Measurements from ENCODE around the gene SCGB1D2. TPM values are rescaled to one million over a fixed set of nuclear protein-coding genes. Genes with fewer than 3 reads are reported as not detected.
A peak's percentile ranks its signal among the peaks of the same experiment; 100 is the strongest.
"Not testable (repeated sequence)": the region's sequence is repeated elsewhere in the genome, so short reads cannot be mapped to it uniquely, and the experiment has no call there.

SCGB1D2 gene
- total RNA-seq: not detected

DNA sequence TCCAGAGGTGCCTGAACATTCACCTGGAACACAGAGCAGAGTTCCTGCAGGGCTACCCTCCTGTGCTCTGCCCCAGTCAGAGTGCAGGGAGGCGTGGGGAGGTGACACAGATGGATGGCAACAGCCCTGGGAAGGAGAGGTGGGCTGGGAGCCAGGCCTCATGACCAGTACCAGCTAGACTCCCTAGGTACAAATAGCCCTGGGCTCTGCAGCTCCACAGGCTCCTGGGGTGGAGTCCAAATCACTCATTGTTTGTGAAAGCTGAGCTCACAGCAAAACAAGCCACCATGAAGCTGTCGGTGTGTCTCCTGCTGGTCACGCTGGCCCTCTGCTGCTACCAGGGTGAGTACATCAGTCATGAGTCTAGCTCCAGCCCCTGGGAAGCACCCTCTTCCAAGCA is at the start of gene SCGB1D2:
Gene SCGB1D2, plus strand, starts transcription at position 219 of the 400 bp plus-strand sequence. Its CDS starts 69 bp downstream, at position 288.
- no peaks in the 10 kb centered on the region for H3K36me3 Mint-ChIP-seq (ENCODE audit: insufficient read depth in 2 of 2)
- H3K27me3 Mint-ChIP-seq (ENCODE audit: low read depth): peaks cover 47% of the 10 kb centered on the region
- H3K9me3 Mint-ChIP-seq: no peaks in the 10 kb centered on the region

DNA sequence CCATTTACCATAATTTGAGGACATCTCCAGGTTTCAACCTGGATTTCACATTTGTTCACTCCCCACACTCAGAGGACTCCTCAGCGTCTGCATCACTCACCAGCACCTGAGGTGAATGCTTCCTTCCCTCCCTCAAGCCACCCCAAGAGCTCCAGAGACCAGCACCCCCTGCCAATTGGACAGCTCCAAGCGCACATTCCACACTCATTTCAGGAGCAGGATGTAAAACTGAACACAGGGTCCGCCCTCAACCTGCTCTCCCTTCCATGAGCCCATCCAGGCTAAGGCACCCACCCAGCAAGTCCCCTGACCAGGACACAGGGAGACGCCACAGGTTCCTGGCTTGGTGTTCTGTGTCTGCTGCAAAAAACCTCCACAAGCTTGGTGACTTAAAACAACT is 48.1 kb upstream of the SCGB1D2 start:
- peaks cover 49% of the 10 kb centered on the region for H3K27me3 Mint-ChIP-seq (ENCODE audit: low read depth)
- ATAC-seq (replicated peaks in 1 of 2) (no peak), DNase-seq (no peak)
- H3K9me3 Mint-ChIP-seq: no peaks in the 10 kb centered on the region
- no peaks in the 10 kb centered on the region for H3K36me3 Mint-ChIP-seq (ENCODE audit: insufficient read depth in 2 of 2)
- no peak overlapping the region for H3K4me3 Mint-ChIP-seq
- no peaks in the 10 kb centered on the region for H3K4me1 Mint-ChIP-seq (ENCODE audit: low read depth)
- no peak overlapping the region for H3K27ac Mint-ChIP-seq

More for the DNA sequence above, at the start of gene SCGB1D2:
- ATAC-seq (replicated peaks in 1 of 2) (no peak), DNase-seq (no peak)
- Mint-ChIP-seq H3K4me3 (no peak within 1 kb of the TSS), H3K27ac (no peak within 1 kb of the TSS), H3K4me1 (ENCODE audit: low read depth) (no peaks in the 10 kb centered on the region)

DNA sequence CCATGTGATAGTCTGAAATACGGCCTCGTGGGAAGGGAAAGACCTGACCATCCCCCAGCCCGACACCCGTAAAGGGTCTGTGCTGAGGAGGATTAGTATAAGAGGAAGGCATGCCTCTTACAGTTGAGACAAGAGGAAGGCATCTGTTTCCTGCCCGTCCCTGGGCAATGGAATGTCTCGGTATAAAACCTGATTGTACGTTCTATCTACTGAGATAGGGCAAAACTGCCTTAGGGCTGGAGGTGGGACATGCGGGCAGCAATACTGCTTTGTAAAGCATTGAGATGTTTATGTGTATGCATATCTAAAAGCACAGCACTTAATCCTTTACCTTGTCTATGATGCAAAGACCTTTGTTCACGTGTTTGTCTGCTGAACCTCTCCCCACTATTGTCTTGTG is 47.0 kb upstream of the SCGB1D2 start:
- not testable (repeated sequence) for H3K27ac Mint-ChIP-seq

DNA sequence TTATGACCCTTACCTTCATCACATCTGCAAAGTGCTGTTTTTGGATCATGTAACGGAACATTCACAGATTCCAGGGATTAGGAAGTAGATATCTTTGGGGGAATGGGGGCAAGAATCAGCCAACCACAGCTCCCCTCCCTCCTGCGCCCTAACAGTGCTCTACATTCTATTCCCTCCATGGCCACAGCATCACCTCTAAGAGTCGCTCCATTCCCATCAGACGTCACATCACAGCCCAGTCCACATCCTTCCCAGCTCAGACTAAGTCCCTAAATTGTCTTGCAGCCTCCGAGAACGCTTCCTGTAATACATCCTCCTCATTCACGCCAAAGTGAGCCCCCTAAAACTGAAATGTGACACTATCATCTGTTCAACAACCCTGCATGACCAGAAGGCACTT is 46.1 kb upstream of the SCGB1D2 start:
- ATAC-seq (replicated peaks in 1 of 2) (no peak), DNase-seq (no peak)
- Mint-ChIP-seq H3K4me1 (ENCODE audit: low read depth) (no peaks in the 10 kb centered on the region), H3K4me3 (no peak overlapping the region), H3K27ac (no peak overlapping the region), H3K27me3 (ENCODE audit: low read depth) (peaks cover 39% of the 10 kb centered on the region), H3K9me3 (no peaks in the 10 kb centered on the region), H3K36me3 (ENCODE audit: insufficient read depth in 2 of 2) (no peaks in the 10 kb centered on the region)

More for the DNA sequence above, 47.0 kb upstream of the SCGB1D2 start:
- not testable (repeated sequence) for ATAC-seq (replicated peaks in 1 of 2); H3K36me3 Mint-ChIP-seq (ENCODE audit: insufficient read depth in 2 of 2); H3K4me1 Mint-ChIP-seq (ENCODE audit: low read depth); DNase-seq; H3K4me3 Mint-ChIP-seq; H3K9me3 Mint-ChIP-seq
- peaks cover 44% of the 10 kb centered on the region for H3K27me3 Mint-ChIP-seq (ENCODE audit: low read depth)

GRCh38 chr11:62197400-62197799 is 44.6 kb upstream of the SCGB1D2 start:
- not testable (repeated sequence) for H3K36me3 Mint-ChIP-seq (ENCODE audit: insufficient read depth in 2 of 2); ATAC-seq (replicated peaks in 1 of 2); H3K27ac Mint-ChIP-seq; H3K9me3 Mint-ChIP-seq; H3K4me3 Mint-ChIP-seq; DNase-seq; H3K4me1 Mint-ChIP-seq (ENCODE audit: low read depth)
- H3K27me3 Mint-ChIP-seq (ENCODE audit: low read depth): peaks cover 45% of the 10 kb centered on the region

DNA sequence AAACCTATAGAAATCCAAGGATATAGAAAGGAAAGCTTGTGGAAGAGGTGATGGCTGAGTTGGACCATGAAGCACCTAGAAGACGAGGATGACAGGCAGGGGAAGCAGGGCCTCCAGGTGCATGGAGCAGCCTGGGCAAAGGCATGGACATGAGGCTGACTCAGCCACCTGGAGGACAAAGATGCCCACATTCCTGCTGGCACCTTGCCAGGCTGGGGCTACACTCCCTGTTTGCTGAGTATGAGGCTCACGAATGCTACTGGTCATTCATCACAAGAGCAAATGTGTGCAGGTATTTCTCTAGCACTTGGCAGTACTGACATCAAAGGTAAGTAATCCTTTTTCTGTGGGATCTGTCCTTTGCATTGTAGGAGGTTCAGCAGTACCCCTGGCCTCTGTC is 40.7 kb upstream of the SCGB1D2 start:
- DNase-seq (no peak), ATAC-seq (replicated peaks in 1 of 2) (no peak)
- H3K27me3 Mint-ChIP-seq (ENCODE audit: low read depth): peaks cover 15% of the 10 kb centered on the region
- no peaks in the 10 kb centered on the region for H3K9me3 Mint-ChIP-seq
- no peak overlapping the region for H3K27ac Mint-ChIP-seq
- no peaks in the 10 kb centered on the region for H3K36me3 Mint-ChIP-seq (ENCODE audit: insufficient read depth in 2 of 2)
- H3K4me3 Mint-ChIP-seq: no peak overlapping the region
- H3K4me1 Mint-ChIP-seq (ENCODE audit: low read depth): no peaks in the 10 kb centered on the region

GRCh38 chr11:62202910-62203309 is 39.1 kb upstream of the SCGB1D2 start:
- Mint-ChIP-seq H3K36me3 (ENCODE audit: insufficient read depth in 2 of 2) (no peaks in the 10 kb centered on the region), H3K4me3 (no peak overlapping the region), H3K9me3 (no peaks in the 10 kb centered on the region), H3K27me3 (ENCODE audit: low read depth) (peaks cover 17% of the 10 kb centered on the region), H3K27ac (no peak overlapping the region), H3K4me1 (ENCODE audit: low read depth) (no peaks in the 10 kb centered on the region)
- no peak for ATAC-seq (replicated peaks in 1 of 2)
- no peak for DNase-seq

DNA sequence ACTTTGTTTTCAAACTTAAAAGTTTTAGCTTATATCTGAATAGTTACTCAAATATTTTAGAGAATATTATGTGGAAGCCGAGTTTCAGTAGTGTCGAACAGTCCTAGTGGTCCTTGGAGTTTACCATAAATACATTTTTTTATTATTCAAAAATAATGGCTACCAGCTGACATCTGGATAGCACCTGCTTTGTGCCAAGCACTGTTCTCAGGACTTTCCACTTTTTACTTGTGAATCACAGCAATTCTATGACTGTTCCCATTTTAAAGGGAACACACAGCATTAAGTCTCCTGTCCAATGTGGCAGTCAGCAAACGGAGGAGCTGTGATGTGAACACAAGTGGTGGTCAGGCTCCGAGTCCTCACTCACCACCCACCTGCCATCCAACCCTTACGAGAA is 37.6 kb upstream of the SCGB1D2 start:
- DNase-seq (no peak), ATAC-seq (replicated peaks in 1 of 2) (no peak)
- Mint-ChIP-seq H3K27ac (no peak overlapping the region), H3K4me1 (ENCODE audit: low read depth) (no peaks in the 10 kb centered on the region), H3K9me3 (no peaks in the 10 kb centered on the region), H3K4me3 (no peak overlapping the region), H3K36me3 (ENCODE audit: insufficient read depth in 2 of 2) (no peaks in the 10 kb centered on the region), H3K27me3 (ENCODE audit: low read depth) (peaks cover 21% of the 10 kb centered on the region)

- Mint-ChIP-seq H3K4me3 (no peak overlapping the region), H3K4me1 (ENCODE audit: low read depth) (no peaks in the 10 kb centered on the region), H3K36me3 (ENCODE audit: insufficient read depth in 2 of 2) (no peaks in the 10 kb centered on the region), H3K9me3 (no peaks in the 10 kb centered on the region), H3K27me3 (ENCODE audit: low read depth) (peaks cover 23% of the 10 kb centered on the region), H3K27ac (no peak overlapping the region)
- no peak for ATAC-seq (replicated peaks in 1 of 2)
- no peak for DNase-seq
Measured at GRCh38 chr11:62205441-62205840, 36.6 kb upstream of the SCGB1D2 start.

- not testable (repeated sequence) for H3K4me3 Mint-ChIP-seq; H3K27ac Mint-ChIP-seq; ATAC-seq (replicated peaks in 1 of 2); H3K9me3 Mint-ChIP-seq; H3K4me1 Mint-ChIP-seq (ENCODE audit: low read depth); DNase-seq; H3K36me3 Mint-ChIP-seq (ENCODE audit: insufficient read depth in 2 of 2)
- H3K27me3 Mint-ChIP-seq (ENCODE audit: low read depth): peaks cover 18% of the 10 kb centered on the region
Measured at GRCh38 chr11:62206276-62207066, 35.6 kb upstream of the SCGB1D2 start.

- H3K9me3 Mint-ChIP-seq: no peaks in the 10 kb centered on the region
- no peaks in the 10 kb centered on the region for H3K36me3 Mint-ChIP-seq (ENCODE audit: insufficient read depth in 2 of 2)
- DNase-seq (no peak), ATAC-seq (replicated peaks in 1 of 2) (no peak)
- H3K27me3 Mint-ChIP-seq (ENCODE audit: low read depth): peaks cover 11% of the 10 kb centered on the region
- no peak overlapping the region for H3K4me3 Mint-ChIP-seq
- no peaks in the 10 kb centered on the region for H3K4me1 Mint-ChIP-seq (ENCODE audit: low read depth)
- no peak overlapping the region for H3K27ac Mint-ChIP-seq
Measured at GRCh38 chr11:62208785-62209144, 33.3 kb upstream of the SCGB1D2 start.

GRCh38 chr11:62217191-62217748 is 24.8 kb upstream of the SCGB1D2 start:
- H3K4me3 Mint-ChIP-seq: no peak overlapping the region
- DNase-seq (peak in 1 of 2 donors; percentile 5), ATAC-seq (replicated peaks in 1 of 2) (no peak)
- no peaks in the 10 kb centered on the region for H3K27me3 Mint-ChIP-seq (ENCODE audit: low read depth)
- peaks cover 3 to 4% of the 10 kb centered on the region in 2 donors for H3K36me3 Mint-ChIP-seq (ENCODE audit: insufficient read depth in 2 of 2)
- no peaks in the 10 kb centered on the region for H3K4me1 Mint-ChIP-seq (ENCODE audit: low read depth)
- H3K27ac Mint-ChIP-seq: no peak overlapping the region
- peaks cover 2 to 9% of the 10 kb centered on the region in 2 donors for H3K9me3 Mint-ChIP-seq

DNA sequence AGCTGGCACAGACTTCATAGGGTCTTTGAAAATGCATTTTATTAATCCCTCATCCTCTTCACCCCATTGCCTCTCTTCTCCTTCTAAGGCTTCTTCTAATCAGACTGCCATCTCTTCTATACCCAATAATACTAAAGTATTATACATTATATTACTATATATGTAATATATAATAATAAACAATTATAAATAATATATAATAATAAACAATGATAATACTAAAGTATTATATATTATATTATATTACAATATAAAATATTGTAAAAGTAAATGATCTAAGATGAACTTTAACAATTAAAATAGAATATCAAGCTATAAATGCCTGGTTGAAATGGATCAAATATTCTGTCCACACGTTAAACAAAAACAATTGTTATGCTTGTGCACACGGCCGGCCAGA is 20.5 kb upstream of the SCGB1D2 start:
- Mint-ChIP-seq H3K4me1 (ENCODE audit: low read depth) (no peaks in the 10 kb centered on the region), H3K27me3 (ENCODE audit: low read depth) (no peaks in the 10 kb centered on the region), H3K27ac (no peak overlapping the region), H3K4me3 (no peak overlapping the region), H3K36me3 (ENCODE audit: insufficient read depth in 2 of 2) (peaks cover 12 to 17% of the 10 kb centered on the region in 2 donors), H3K9me3 (peaks cover 19 to 20% of the 10 kb centered on the region in 2 donors)
- ATAC-seq (replicated peaks in 1 of 2): no peak
- DNase-seq: no peak

GRCh38 chr11:62223095-62223494 is 18.9 kb upstream of the SCGB1D2 start:
- Mint-ChIP-seq H3K9me3 (peaks cover 19 to 20% of the 10 kb centered on the region in 2 donors), H3K36me3 (ENCODE audit: insufficient read depth in 2 of 2) (peaks cover 12 to 17% of the 10 kb centered on the region in 2 donors), H3K27me3 (ENCODE audit: low read depth) (no peaks in the 10 kb centered on the region), H3K4me3 (no peak overlapping the region), H3K4me1 (ENCODE audit: low read depth) (no peaks in the 10 kb centered on the region), H3K27ac (no peak overlapping the region)
- DNase-seq: no peak
- no peak for ATAC-seq (replicated peaks in 1 of 2)

All from activated T-cell treated with anti-CD3 and anti-CD28 coated beads, Interleukin-2, amount 50 U/mL, for 72 hours (primary cell).